K562 (cell line): ENCODE data around the gene NRXN3. TPM values are rescaled to one million over a fixed set of nuclear protein-coding genes. Genes with fewer than 3 reads are reported as not detected.

Experiments
- ATAC-seq: fragments of 200-7000 bp; cut with Tn5 transposase; 3 replicates; pipeline ENCODE4 v1.9.1; 2020; ENCODE audit warnings: moderate library complexity
- BruUV-seq: library from RNA; stranded (reverse); fragments of 400-500 nt; replicated peaks from 2 replicates; lab custom pipeline; 2021; lab: Mats Ljungman, UMichigan
- CTCF ChIA-PET: fragments of 300-600 bp; formaldehyde crosslinking; extraction: SDS; loops from one replicate; lab custom pipeline; 2021; ENCODE audit warnings: low intra/inter-chr PET ratio; lab: Yijun Ruan, JAX
- POLR2A ChIA-PET: fragments of 300-600, 350-650 bp; sonication (Branson Sonifier 250); formaldehyde crosslinking; extraction: SDS; loops from one replicate; lab custom pipeline; 2021; ENCODE audit warnings: antibody characterized with exemption, inconsistent platforms; lab: Yijun Ruan, JAX
- DNase-seq, 4 experiments: peaks; one replicate each; pipeline versions ENCODE4 v3.0.0 to v3.0.0-alpha.2; 2011 to 2018; ENCODE audit warnings: low spot score in 3 of 4, mixed read lengths in 3 of 4; ENCODE audit errors: extremely low read depth in 1 of 4
- FAIRE-seq: peaks from 2 replicates; lab custom pipeline; 2011; peaks lifted over from hg19 to GRCh38; lab: Jason Lieb, UNC
- H2AFZ ChIP-seq: 2 replicates; pipeline ENCODE4 v1.6.0; 2011; ENCODE audit warnings: low read depth, low read length, control low read depth, inconsistent platforms
- H3K27ac ChIP-seq: fragments of 200-600 bp; 3 replicates; pipeline ENCODE4 v1.8.0; 2011; ENCODE audit warnings: low read depth, mild to moderate bottlenecking, control low read depth, inconsistent platforms, low read length, moderate library complexity, mixed read lengths; ENCODE audit errors: extremely low read depth
- H3K27me3 ChIP-seq, 2 experiments: fragments of 300-600 bp in 1 of 2; 2 replicates in 1 of 2; 3 replicates in 1 of 2; pipeline versions ENCODE4 v1.6.0 to v1.8.0; 2011; ENCODE audit warnings: inconsistent platforms in 2 of 2, low read length in 2 of 2, mild to moderate bottlenecking in 1 of 2, mixed read lengths in 1 of 2, moderate library complexity in 1 of 2; ENCODE audit not compliant: control insufficient read depth in 2 of 2, insufficient read depth in 2 of 2
- H3K36me3 ChIP-seq: fragments of 300-600 bp; 3 replicates; pipeline ENCODE4 v1.8.0; 2011; ENCODE audit warnings: mild to moderate bottlenecking, low read length, inconsistent platforms; ENCODE audit not compliant: control insufficient read depth, insufficient read depth
- H3K4me1 ChIP-seq, 2 experiments: fragments of 200-600 bp in 1 of 2; replicated peaks in 1 of 2; 2 replicates in 1 of 2; 3 replicates in 1 of 2; pipeline versions ENCODE4 v1.5.1 to v1.8.0; 2011; ENCODE audit warnings: inconsistent platforms in 2 of 2, low read length in 2 of 2, mild to moderate bottlenecking in 1 of 2, mixed read lengths in 1 of 2, moderate library complexity in 1 of 2; ENCODE audit not compliant: control insufficient read depth in 2 of 2, insufficient read depth in 2 of 2
- H3K4me2 ChIP-seq: 2 replicates; pipeline ENCODE4 v1.6.1; 2011; ENCODE audit warnings: low read length, control low read depth, inconsistent platforms, mixed read lengths; ENCODE audit not compliant: insufficient read depth
- H3K4me3 ChIP-seq: fragments of 200-600 bp; sonication (generic), shearing (Covaris generic); 2 replicates; pipeline ENCODE4 v1.5.1; 2016; ENCODE audit warnings: control low read depth, inconsistent platforms
- H3K79me2 ChIP-seq: fragments of 200-600 bp; 3 replicates; pipeline ENCODE4 v1.8.0; 2011; ENCODE audit warnings: low read length, inconsistent platforms; ENCODE audit not compliant: control insufficient read depth, insufficient read depth
- H3K9ac ChIP-seq, 2 experiments: 2 replicates each; pipeline versions ENCODE4 v1.6.0 to v1.6.1; 2011; ENCODE audit warnings: low read depth in 2 of 2, low read length in 2 of 2, control low read depth in 1 of 2, inconsistent platforms in 1 of 2, mild to moderate bottlenecking in 1 of 2, mixed read lengths in 1 of 2; ENCODE audit not compliant: insufficient read depth in 1 of 2
- H3K9me1 ChIP-seq: one replicate; pipeline ENCODE4 v1.6.0; 2011; ENCODE audit warnings: inconsistent platforms, mild to moderate bottlenecking, low read length, moderate library complexity; ENCODE audit not compliant: control insufficient read depth, insufficient read depth
- H3K9me3 ChIP-seq: replicated peaks from 2 replicates; pipeline ENCODE4 v1.5.1; 2011; ENCODE audit warnings: low read depth, low read length, inconsistent platforms; ENCODE audit not compliant: control insufficient read depth, insufficient read depth
- H4K20me1 ChIP-seq: replicated peaks from 2 replicates; pipeline ENCODE4 v1.6.1; 2011; ENCODE audit warnings: low read length, inconsistent platforms, mixed read lengths; ENCODE audit not compliant: control insufficient read depth, insufficient read depth
- E2F4 ChIP-seq: sonication (generic); formaldehyde crosslinking; IDR thresholded peaks from 2 replicates; pipeline ENCODE4 v1.8.0; 2022; ENCODE audit warnings: mild to moderate bottlenecking, low read depth, missing genetic modification reagents
- HDAC1 ChIP-seq, 2 experiments: fragments of 450-650 bp; IDR thresholded peaks; 2 replicates each; pipeline ENCODE4 v1.6.1; 2016 to 2017; ENCODE audit warnings: inconsistent platforms in 1 of 2, mild to moderate bottlenecking in 1 of 2, moderate library complexity in 1 of 2
- ID3 ChIP-seq, 2 experiments: fragments of 250-450 bp in 1 of 2; fragments of 450-650 bp in 1 of 2; sonication (Bioruptor Pico) in 1 of 2; IDR thresholded peaks; 2 replicates each; pipeline versions ENCODE4 v1.6.1 to v1.8.0; 2016 to 2021; ENCODE audit warnings: mild to moderate bottlenecking in 2 of 2, moderate library complexity in 2 of 2, missing compliant biosample characterization in 1 of 2, missing genetic modification characterization in 1 of 2
- MTA3 ChIP-seq: fragments of 450-650 bp; formaldehyde crosslinking; IDR thresholded peaks from 2 replicates; pipeline ENCODE4 v1.6.1; 2017; ENCODE audit warnings: mild to moderate bottlenecking, borderline replicate concordance
- RCOR1 ChIP-seq, 2 experiments: IDR thresholded peaks; 2 replicates each; pipeline ENCODE4 v1.6.1; 2012; ENCODE audit warnings: low read depth in 2 of 2, low read length in 2 of 2, borderline replicate concordance in 1 of 2, improper control_type of control experiment in 1 of 2
- TSHZ1 ChIP-seq: fragments of 250-450 bp; sonication (Bioruptor Pico); IDR thresholded peaks from 2 replicates; pipeline ENCODE4 v1.4.0; 2020; ENCODE audit warnings: mild to moderate bottlenecking, moderate library complexity
- USF2 ChIP-seq: sonication (generic); formaldehyde crosslinking; IDR thresholded peaks from 2 replicates; pipeline ENCODE4 v1.5.0; 2020; ENCODE audit warnings: missing genetic modification reagents
- ZBTB49 ChIP-seq: sonication (generic); formaldehyde crosslinking; IDR thresholded peaks from 2 replicates; pipeline ENCODE4 v1.8.0; 2022; ENCODE audit warnings: missing genetic modification reagents, mild to moderate bottlenecking, borderline replicate concordance
- ZFX ChIP-seq: sonication (generic); formaldehyde crosslinking; IDR thresholded peaks from 2 replicates; pipeline ENCODE4 v1.8.0; 2022; ENCODE audit warnings: mild to moderate bottlenecking, missing genetic modification reagents, moderate library complexity
- WGBS: fragments of 100-300 bp; shearing (Covaris generic); methylation state at CpG from one replicate; pipeline ENCODE4 v1.1.6; 2016; ENCODE audit warnings: low coverage, mixed read lengths; ENCODE audit not compliant: insufficient coverage; ENCODE audit errors: missing lambda C conversion rate; 5-methylcytosine and 5-hydroxymethylcytosine counted together
- in situ Hi-C: fragments of 300-500 bp; cut with MboI; formaldehyde crosslinking; loops from 4 replicates; pipeline ENCODE4 v1.15.0; 2018; ENCODE audit warnings: inconsistent platforms, mixed read lengths
- intact Hi-C: fragments of 100-400 bp; cut with micrococcal nuclease; formaldehyde crosslinking; loops from 2 replicates; pipeline ENCODE4 v1.14.2; 2022
- polyA plus RNA-seq, 8 experiments: library from polyadenylated mRNA; depleted of rRNA in 4 of 8; stranded (reverse) in 5 of 8; unstranded in 3 of 8; fragments of >200 nt; fragmentation: Nextera tagmentation in 2 of 8; fragmentation: Illumina TruSeq in 1 of 8; extraction: Ambion mirVana in 2 of 8; extraction: Trizol in 1 of 8; gene quantifications; 2 replicates each; pipeline versions ENCODE4 v1.2.1 to v1.2.3, GENCODE V29; 2011 to 2014; ENCODE audit warnings: inconsistent platforms in 1 of 8, missing spikeins in 1 of 8
- total RNA-seq, 7 experiments: library from RNA; depleted of rRNA in 6 of 7; stranded (reverse); fragments of >200 nt in 6 of 7; fragmentation: Illumina TruSeq in 2 of 7; extraction: Trizol in 2 of 7; gene quantifications; 2 replicates each; pipeline versions ENCODE4 v1.2.1 to v1.2.3, GENCODE V29; 2011 to 2021; ENCODE audit warnings: low replicate concordance in 1 of 7

The NRXN3 gene
- total and polyA plus RNA-seq, 9 of the 15 experiments (the other 6 are each of a cell fraction or from before 2014, with no cell fraction given): 0.09 TPM; not detected in 8

- no peak for TF ChIP-seq TSHZ1
- TF ChIP-seq RCOR1 (IDR thresholded peaks at IDR 0.05; ENCODE audit: borderline replicate concordance in 1 of 2, low read depth in 2 of 2, low read length in 2 of 2): no peak
- TF ChIP-seq ID3 (CRISPR knock-in tag; IDR thresholded peaks at IDR 0.05): no peak
- no peak for TF ChIP-seq ID3 (tag; IDR thresholded peaks at IDR 0.05)
These were observed 1148.2 kb downstream of the NRXN3 start (continued) for GRCh38 chr14:79318371-79318770.

GRCh38 chr14:79320561-79320960, 1150.4 kb downstream of the NRXN3 start:
- CTCF ChIA-PET: no interaction called here
- no peak overlapping the region for H3K4me2 ChIP-seq
- intact Hi-C loops (no loop called here), in situ Hi-C loops (no loop called here)
- WGBS: 0% methylated on average over 1 of the region's 1 CpG
- no peaks in the 10 kb centered on the region for H4K20me1 ChIP-seq
- no peaks in the 10 kb centered on the region for H3K27me3 ChIP-seq
- no peaks in the 10 kb centered on the region for H3K9me1 ChIP-seq
- no peaks in the 10 kb centered on the region for H3K4me1 ChIP-seq
- H3K79me2 ChIP-seq: no peaks in the 10 kb centered on the region
- POLR2A ChIA-PET: no interaction called here
- no peaks in the 10 kb centered on the region for H3K36me3 ChIP-seq
- H3K9ac ChIP-seq: no peak overlapping the region
- no peak for FAIRE-seq
- ATAC-seq: no peak
- BruUV-seq: no TSS peak
- H3K9me3 ChIP-seq: no peaks in the 10 kb centered on the region; the same call in 1 of the 2 replicates
- no peak overlapping the region for H2AFZ ChIP-seq
- TF ChIP-seq HDAC1 (IDR thresholded peaks at IDR 0.05) (no peak), ZFX (no peak), MTA3 (no peak), ZBTB49 (no peak), USF2 (CRISPR knock-in tag) (no peak), E2F4 (no peak)
- H3K27ac ChIP-seq: no peak overlapping the region
- no peak for DNase-seq
- H3K4me3 ChIP-seq: no peak overlapping the region
